Measurements from ENCODE around the gene TXNIP. TPM values are rescaled to one million over a fixed set of nuclear protein-coding genes. Genes with fewer than 3 reads are reported as not detected.
A peak's percentile ranks its signal among the peaks of the same experiment; 100 is the strongest.

Gene TXNIP
- polyA plus RNA-seq, 1 donor (not counting 4 experiments of a cell fraction or from before 2014, with no cell fraction given) = 159 TPM

DNA sequence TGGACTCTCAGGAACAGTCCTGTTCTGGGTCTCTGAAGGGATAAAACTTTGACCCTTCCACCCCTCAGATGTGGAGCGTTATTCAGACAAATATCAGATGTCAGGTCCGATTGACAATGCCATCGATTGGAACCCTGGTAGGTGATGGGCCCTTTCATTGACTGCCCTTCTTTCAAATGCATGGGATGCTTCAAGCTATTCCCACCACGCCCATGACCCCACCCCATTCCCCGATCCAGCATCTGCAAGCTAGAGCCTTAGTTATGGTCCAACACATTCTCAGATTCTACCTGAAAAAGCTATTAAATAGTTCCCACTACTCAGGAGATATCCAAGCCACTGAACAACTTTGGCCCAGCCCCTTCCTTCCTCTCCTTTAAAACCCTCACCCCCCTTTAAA lies 19.4 kb downstream of the TXNIP start:
- peaks cover 32% of the 10 kb centered on the region for H3K4me1 ChIP-seq (ENCODE audit: control insufficient read depth, extremely low read depth, insufficient read depth, low read length)
- no peaks in the 10 kb centered on the region for H3K79me2 ChIP-seq (ENCODE audit: control insufficient read depth, insufficient read depth, low read length)
- no peaks in the 10 kb centered on the region for H3K36me3 ChIP-seq (ENCODE audit: control insufficient read depth in 2 of 2, extremely low read depth in 1 of 2, insufficient read depth in 2 of 2, low read length in 2 of 2)
- no peaks in the 10 kb centered on the region for H3K27me3 ChIP-seq (ENCODE audit: control insufficient read depth, extremely low read depth, insufficient read depth, low read length)
- H3K4me2 ChIP-seq (ENCODE audit: control insufficient read depth, extremely low read depth, insufficient read depth, low read depth, low read length) = no peak overlapping the region
- no peak for FAIRE-seq
- dilution Hi-C loops (cut with MboI; ENCODE audit: extremely low pct_ligation_motif_present, low sequenced_read_pairs) = no loop called here
- no peak overlapping the region for H3K4me3 ChIP-seq (ENCODE audit: control insufficient read depth in 2 of 3, extremely low read depth in 1 of 3, insufficient read depth in 2 of 3, low read depth in 1 of 3, low read length in 3 of 3)
- peak overlapping the region; percentile 53 for H2AFZ ChIP-seq (ENCODE audit: control insufficient read depth, low read length)
- no peak overlapping the region for H3K27ac ChIP-seq (ENCODE audit: control insufficient read depth, insufficient read depth, low read length)
- no peak for DNase-seq (ENCODE audit: low read depth, low spot score)
- H3K9ac ChIP-seq (ENCODE audit: control insufficient read depth, extremely low read depth, insufficient read depth, low read length) = no peak overlapping the region
- H3K9me3 ChIP-seq (ENCODE audit: control insufficient read depth, low read depth, low read length) = no peaks in the 10 kb centered on the region
- H3K9me1 ChIP-seq (ENCODE audit: control insufficient read depth, extremely low read depth, insufficient read depth, low read length) = no peaks in the 10 kb centered on the region
- no peaks in the 10 kb centered on the region for H4K20me1 ChIP-seq (ENCODE audit: control insufficient read depth, extremely low read depth, insufficient read depth, low read length)
- no peak for TF ChIP-seq EZH2 (IDR thresholded peaks at IDR 0.05; ENCODE audit: low read length)
- TF ChIP-seq, protein P1, sequence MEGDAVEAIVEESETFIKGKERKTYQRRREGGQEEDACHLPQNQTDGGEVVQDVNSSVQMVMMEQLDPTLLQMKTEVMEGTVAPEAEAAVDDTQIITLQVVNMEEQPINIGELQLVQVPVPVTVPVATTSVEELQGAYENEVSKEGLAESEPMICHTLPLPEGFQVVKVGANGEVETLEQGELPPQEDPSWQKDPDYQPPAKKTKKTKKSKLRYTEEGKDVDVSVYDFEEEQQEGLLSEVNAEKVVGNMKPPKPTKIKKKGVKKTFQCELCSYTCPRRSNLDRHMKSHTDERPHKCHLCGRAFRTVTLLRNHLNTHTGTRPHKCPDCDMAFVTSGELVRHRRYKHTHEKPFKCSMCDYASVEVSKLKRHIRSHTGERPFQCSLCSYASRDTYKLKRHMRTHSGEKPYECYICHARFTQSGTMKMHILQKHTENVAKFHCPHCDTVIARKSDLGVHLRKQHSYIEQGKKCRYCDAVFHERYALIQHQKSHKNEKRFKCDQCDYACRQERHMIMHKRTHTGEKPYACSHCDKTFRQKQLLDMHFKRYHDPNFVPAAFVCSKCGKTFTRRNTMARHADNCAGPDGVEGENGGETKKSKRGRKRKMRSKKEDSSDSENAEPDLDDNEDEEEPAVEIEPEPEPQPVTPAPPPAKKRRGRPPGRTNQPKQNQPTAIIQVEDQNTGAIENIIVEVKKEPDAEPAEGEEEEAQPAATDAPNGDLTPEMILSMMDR (optimal IDR thresholded peaks at IDR 0.05 in 1 of 3, IDR thresholded peaks at IDR 0.05 in 1 of 3, conservative IDR thresholded peaks at IDR 0.05 in 1 of 3; ENCODE audit: extremely low read depth in 1 of 3, insufficient read depth in 2 of 3, low read length in 3 of 3) = no peak

DNA sequence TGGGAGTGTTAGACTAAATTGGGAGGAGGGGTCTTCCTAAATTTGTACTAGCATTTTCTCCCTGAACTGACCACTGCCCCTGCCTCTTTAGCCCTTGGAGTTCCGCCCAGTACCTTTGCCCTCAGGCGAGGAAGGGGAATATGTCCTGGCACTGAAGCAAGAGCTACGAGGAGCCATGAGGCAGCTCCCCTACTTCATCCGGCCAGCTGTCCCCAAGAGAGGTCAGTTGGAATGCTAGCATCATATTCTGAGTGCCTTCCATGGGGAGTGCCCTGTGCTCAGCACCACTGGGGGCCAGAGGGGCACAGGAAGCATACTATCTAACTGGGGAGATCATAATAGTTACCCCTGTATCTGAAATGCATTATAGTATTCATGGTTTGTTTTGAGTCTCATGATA lies 21.2 kb downstream of the TXNIP start:
- H3K9ac ChIP-seq (ENCODE audit: control insufficient read depth, extremely low read depth, insufficient read depth, low read length) = no peak overlapping the region
- dilution Hi-C loops (cut with MboI; ENCODE audit: extremely low pct_ligation_motif_present, low sequenced_read_pairs) = no loop called here

More for the DNA sequence above, 21.2 kb downstream of the TXNIP start:
- DNase-seq (ENCODE audit: low read depth, low spot score) (no peak), FAIRE-seq (no peak)
- Histone ChIP-seq H2AFZ (ENCODE audit: control insufficient read depth, low read length) (no peak overlapping the region), H3K27ac (ENCODE audit: control insufficient read depth, insufficient read depth, low read length) (no peak overlapping the region), H3K27me3 (ENCODE audit: control insufficient read depth, extremely low read depth, insufficient read depth, low read length) (no peaks in the 10 kb centered on the region), H3K9me3 (ENCODE audit: control insufficient read depth, low read depth, low read length) (no peaks in the 10 kb centered on the region), H3K4me3 (ENCODE audit: control insufficient read depth in 2 of 3, extremely low read depth in 1 of 3, insufficient read depth in 2 of 3, low read depth in 1 of 3, low read length in 3 of 3) (no peak overlapping the region), H4K20me1 (ENCODE audit: control insufficient read depth, extremely low read depth, insufficient read depth, low read length) (no peaks in the 10 kb centered on the region), H3K4me2 (ENCODE audit: control insufficient read depth, extremely low read depth, insufficient read depth, low read depth, low read length) (no peak overlapping the region), H3K79me2 (ENCODE audit: control insufficient read depth, insufficient read depth, low read length) (no peaks in the 10 kb centered on the region), H3K9me1 (ENCODE audit: control insufficient read depth, extremely low read depth, insufficient read depth, low read length) (no peaks in the 10 kb centered on the region), H3K4me1 (ENCODE audit: control insufficient read depth, extremely low read depth, insufficient read depth, low read length) (peaks cover 29% of the 10 kb centered on the region), H3K36me3 (ENCODE audit: control insufficient read depth in 2 of 2, extremely low read depth in 1 of 2, insufficient read depth in 2 of 2, low read length in 2 of 2) (no peaks in the 10 kb centered on the region)
- TF ChIP-seq, protein P1 (optimal IDR thresholded peaks at IDR 0.05 in 1 of 3, IDR thresholded peaks at IDR 0.05 in 1 of 3, conservative IDR thresholded peaks at IDR 0.05 in 1 of 3; ENCODE audit: extremely low read depth in 1 of 3, insufficient read depth in 2 of 3, low read length in 3 of 3) = no peak
- no peak for TF ChIP-seq EZH2 (IDR thresholded peaks at IDR 0.05; ENCODE audit: low read length)

Data from keratinocyte (primary cell).